Transverse colon (tissue), 4 donors: ENCODE results near the gene LRFN2. TPM values are rescaled to one million over a fixed set of nuclear protein-coding genes. Genes with fewer than 3 reads are reported as not detected.

Source experiments
- DNase-seq: peaks from one replicate; pipeline ENCODE4 v3.0.0-alpha.2; 2019
- H3K27ac ChIP-seq, 4 donors: fragments of 200-600 bp; sonication (generic); 2 replicates each; pipeline ENCODE4 v1.5.1; 2016 to 2018; ENCODE audit warnings: inconsistent platforms in 4 of 4
- H3K27me3 ChIP-seq: fragments of 200-600 bp; sonication (generic); 2 replicates; pipeline ENCODE4 v1.5.1; 2017; ENCODE audit warnings: inconsistent platforms
- H3K36me3 ChIP-seq, 4 donors: fragments of 200-600 bp; sonication (generic); 2 replicates each; pipeline ENCODE4 v1.5.1; 2017 to 2019; ENCODE audit warnings: inconsistent platforms in 4 of 4
- H3K4me1 ChIP-seq, 4 donors: fragments of 200-600 bp; sonication (generic); 2 replicates each; pipeline ENCODE4 v1.5.1; 2017 to 2020; ENCODE audit warnings: inconsistent platforms in 4 of 4
- H3K4me3 ChIP-seq, 4 donors: fragments of 200-600 bp; sonication (generic); 1 replicate in 1 of 4; 2 replicates in 3 of 4; pipeline versions ENCODE4 v1.5.1 to v1.6.1; 2017 to 2019; ENCODE audit warnings: inconsistent platforms in 4 of 4
- H3K9me3 ChIP-seq, 2 donors: fragments of 200-600 bp; sonication (generic); 2 replicates each; pipeline ENCODE4 v1.5.1; 2017 to 2019; ENCODE audit warnings: inconsistent platforms in 2 of 2
- EP300 ChIP-seq: sonication (generic); formaldehyde crosslinking; IDR thresholded peaks from one replicate; pipeline ENCODE4 v1.6.1; 2017; ENCODE audit warnings: antibody characterized with exemption, low read depth
- POLR2A ChIP-seq: fragments of 450-650 bp; IDR thresholded peaks from one replicate; pipeline ENCODE4 v1.6.1; 2016; ENCODE audit warnings: antibody characterized with exemption, mild to moderate bottlenecking, moderate library complexity
- POLR2AphosphoS5 ChIP-seq, 3 donors: sonication (generic); formaldehyde crosslinking; IDR thresholded peaks; one replicate each; pipeline ENCODE4 v1.6.1; 2016; ENCODE audit warnings: antibody characterized with exemption in 3 of 3
- WGBS, 2 donors: methylation state at CpG; one replicate each; pipeline ENCODE4 v1.1.5; 2018; ENCODE audit warnings: low coverage in 1 of 2; 5-methylcytosine and 5-hydroxymethylcytosine counted together
- in situ Hi-C, 4 donors: fragments of 200-750 bp; cut with MboI; loops; one replicate each; pipeline versions ENCODE4 v1.15.0 to v1.15.1; 2017; ENCODE audit warnings: low sequenced_read_pairs in 3 of 4, low pct_ligation_motif_present in 1 of 4, low pct_unique_long_range_greater_than_20kb in 1 of 4
- intact Hi-C: fragments of 100-400 bp; cut with DNase I; formaldehyde crosslinking; loops from one replicate; pipeline ENCODE4 v1.15.1; 2023; ENCODE audit warnings: low total_unique reads
- total RNA-seq, 4 donors: library from RNA; depleted of rRNA; stranded (reverse); fragments of >200 nt; gene quantifications; one replicate each; pipeline ENCODE4 v1.1.0, GENCODE V29; 2016
- TF ChIP-seq, protein P1 (sequence below), 5 experiments: fragments of 200-600 bp in 3 of 5; fragments of 450-650 bp in 2 of 5; sonication (generic) in 3 of 5; IDR thresholded peaks; 1 replicate in 2 of 5; 2 replicates in 3 of 5; pipeline ENCODE4 v1.5.1; 2016 to 2017; ENCODE audit warnings: antibody characterized with exemption in 5 of 5, inconsistent platforms in 3 of 5, mild to moderate bottlenecking in 2 of 5, moderate library complexity in 1 of 5

Gene LRFN2
- total RNA-seq, 4 donors from 2014 or later: 0.40 to 0.41 TPM; not detected in 2

DNA sequence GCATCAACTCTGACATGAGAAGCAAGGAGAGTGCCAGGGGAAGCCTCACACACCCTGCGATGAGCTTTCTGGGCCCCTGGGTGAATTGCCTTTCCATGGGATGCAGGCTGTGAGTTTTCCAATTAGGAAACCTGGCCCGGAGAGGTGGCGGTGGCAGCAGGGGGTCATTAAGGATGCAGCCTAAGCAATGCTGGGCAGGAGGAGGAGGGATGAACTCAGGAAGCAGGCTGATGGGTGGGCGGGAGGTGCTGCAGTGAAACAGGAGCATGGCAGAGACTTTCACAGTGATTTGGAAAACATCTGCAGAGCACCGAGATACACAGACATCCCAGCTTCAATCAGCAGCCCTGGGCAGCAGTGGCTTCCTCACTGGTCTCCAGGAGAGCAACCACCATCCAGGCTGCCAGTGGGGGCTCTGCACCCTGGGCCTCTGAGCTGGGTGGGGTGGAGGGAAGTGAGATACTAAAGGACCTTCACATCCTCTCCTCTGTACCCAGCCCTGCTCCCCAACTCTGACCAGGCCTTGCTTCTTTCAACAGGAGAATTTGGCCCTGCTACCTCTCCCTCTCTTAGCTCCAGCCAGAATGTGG is 44.9 kb downstream of the LRFN2 start:
- Histone ChIP-seq H3K27me3 (no peaks in the 10 kb centered on the region), H3K4me3 (no peak overlapping the region), H3K36me3 (no peaks in the 10 kb centered on the region), H3K4me1 (no peaks in the 10 kb centered on the region), H3K9me3 (no peaks in the 10 kb centered on the region), H3K27ac (no peak overlapping the region)
- WGBS, 2 donors: 91% methylated on average over 5 of the region's 5 CpGs; no CpG with 5 or more reads in 1 of the 2 donors
- TF ChIP-seq POLR2A (no peak), EP300 (no peak), POLR2AphosphoS5 (IDR thresholded peaks at IDR 0.05) (no peak)
- TF ChIP-seq, protein P1, sequence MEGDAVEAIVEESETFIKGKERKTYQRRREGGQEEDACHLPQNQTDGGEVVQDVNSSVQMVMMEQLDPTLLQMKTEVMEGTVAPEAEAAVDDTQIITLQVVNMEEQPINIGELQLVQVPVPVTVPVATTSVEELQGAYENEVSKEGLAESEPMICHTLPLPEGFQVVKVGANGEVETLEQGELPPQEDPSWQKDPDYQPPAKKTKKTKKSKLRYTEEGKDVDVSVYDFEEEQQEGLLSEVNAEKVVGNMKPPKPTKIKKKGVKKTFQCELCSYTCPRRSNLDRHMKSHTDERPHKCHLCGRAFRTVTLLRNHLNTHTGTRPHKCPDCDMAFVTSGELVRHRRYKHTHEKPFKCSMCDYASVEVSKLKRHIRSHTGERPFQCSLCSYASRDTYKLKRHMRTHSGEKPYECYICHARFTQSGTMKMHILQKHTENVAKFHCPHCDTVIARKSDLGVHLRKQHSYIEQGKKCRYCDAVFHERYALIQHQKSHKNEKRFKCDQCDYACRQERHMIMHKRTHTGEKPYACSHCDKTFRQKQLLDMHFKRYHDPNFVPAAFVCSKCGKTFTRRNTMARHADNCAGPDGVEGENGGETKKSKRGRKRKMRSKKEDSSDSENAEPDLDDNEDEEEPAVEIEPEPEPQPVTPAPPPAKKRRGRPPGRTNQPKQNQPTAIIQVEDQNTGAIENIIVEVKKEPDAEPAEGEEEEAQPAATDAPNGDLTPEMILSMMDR (IDR thresholded peaks at IDR 0.05): no peak
- no peak for DNase-seq
- in situ Hi-C loops: no loop called here
- intact Hi-C loops: no loop called here

GRCh38 chr6:40541556-40542174 is 45.5 kb downstream of the LRFN2 start:
- Histone ChIP-seq H3K4me3 (no peak overlapping the region), H3K36me3 (no peaks in the 10 kb centered on the region), H3K4me1 (no peaks in the 10 kb centered on the region), H3K27me3 (no peaks in the 10 kb centered on the region), H3K27ac (no peak overlapping the region), H3K9me3 (no peaks in the 10 kb centered on the region)
- DNase-seq: no peak
- intact Hi-C loops (no loop called here), in situ Hi-C loops (no loop called here)
- TF ChIP-seq POLR2AphosphoS5 (IDR thresholded peaks at IDR 0.05) (no peak), POLR2A (no peak)
- 76% methylated on average over 8 of the region's 9 CpGs; no CpG with 5 or more reads in 1 of the 2 donors for WGBS, 2 donors

DNA sequence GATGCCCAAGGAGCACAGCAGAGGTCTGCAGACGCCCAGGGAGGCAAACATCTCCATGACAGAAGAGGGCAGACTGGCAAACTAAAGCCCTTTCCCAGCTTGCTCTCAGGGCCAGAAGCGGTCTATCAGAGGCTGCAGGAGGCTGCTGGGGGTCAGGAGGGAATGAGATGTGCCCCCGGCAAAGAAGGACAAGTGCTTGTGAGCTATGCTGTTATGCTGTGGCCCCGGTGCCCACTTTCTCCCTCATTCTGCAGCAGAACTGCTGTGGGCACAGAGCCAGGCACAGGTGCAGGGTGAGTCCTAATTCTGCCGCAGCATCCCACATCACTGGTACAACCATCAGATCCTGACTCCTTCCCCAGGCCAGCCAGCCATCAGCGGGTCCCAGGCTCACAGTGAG is 46.4 kb downstream of the LRFN2 start:
- DNase-seq: no peak
- no peak overlapping the region for H3K27ac ChIP-seq
- TF ChIP-seq EP300 (no peak), POLR2A (no peak), POLR2AphosphoS5 (IDR thresholded peaks at IDR 0.05) (no peak)
- TF ChIP-seq, protein P1 (IDR thresholded peaks at IDR 0.05): no peak
- no peaks in the 10 kb centered on the region for H3K27me3 ChIP-seq
- intact Hi-C loops: no loop called here
- H3K9me3 ChIP-seq: no peaks in the 10 kb centered on the region
- WGBS, 2 donors: 92% methylated on average over 5 of the region's 6 CpGs; no CpG with 5 or more reads in 1 of the 2 donors
- in situ Hi-C loops: no loop called here
- no peaks in the 10 kb centered on the region for H3K36me3 ChIP-seq
- H3K4me1 ChIP-seq: no peaks in the 10 kb centered on the region
- no peak overlapping the region for H3K4me3 ChIP-seq

DNA sequence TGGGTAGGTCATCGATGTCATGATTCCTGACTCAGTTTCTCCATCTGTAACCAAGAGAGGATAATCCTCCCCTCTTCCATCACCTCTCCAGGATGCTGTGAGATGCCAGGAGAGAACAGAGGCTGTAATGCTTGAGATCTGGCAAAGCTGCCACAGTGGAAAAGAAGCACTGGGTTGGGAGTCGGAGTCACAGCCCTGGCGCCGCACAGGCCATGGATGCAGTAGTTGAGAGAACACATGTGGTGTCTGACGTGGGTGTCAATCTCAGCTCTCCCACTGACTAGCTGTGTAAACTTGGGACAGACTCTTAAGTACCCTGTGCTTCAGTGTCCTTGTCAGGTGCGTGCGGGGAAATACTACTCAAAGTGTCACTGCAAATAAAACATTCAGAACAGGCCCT is 47.3 kb downstream of the LRFN2 start:
- H3K27me3 ChIP-seq: no peaks in the 10 kb centered on the region
- H3K27ac ChIP-seq: no peak overlapping the region
- H3K9me3 ChIP-seq: no peaks in the 10 kb centered on the region
- no peaks in the 10 kb centered on the region for H3K4me1 ChIP-seq
- 95% methylated on average over 7 of the region's 7 CpGs; no CpG with 5 or more reads in 1 of the 2 donors for WGBS, 2 donors
- intact Hi-C loops: no loop called here
- no peaks in the 10 kb centered on the region for H3K36me3 ChIP-seq
- no peak for TF ChIP-seq EP300
- TF ChIP-seq POLR2AphosphoS5 (IDR thresholded peaks at IDR 0.05): no peak
- TF ChIP-seq, protein P1 (IDR thresholded peaks at IDR 0.05): no peak
- no peak for TF ChIP-seq POLR2A
- no peak for DNase-seq
- H3K4me3 ChIP-seq: no peak overlapping the region
- in situ Hi-C loops: no loop called here
